RWPE2 (cell line): ENCODE results near the gene HEXIM1.

ENCODE experiments used
- ATAC-seq: fragments of 200-7000 bp; cut with Tn5 transposase; 3 replicates; pipeline ENCODE4 v1.9.1; 2021; ENCODE audit warnings: low read depth
- DNase-seq: peaks from one replicate; pipeline ENCODE4 v3.0.0-alpha.2; 2020; ENCODE audit warnings: low spot score
- H3K27ac ChIP-seq: fragments of 450-650 bp; 2 replicates; pipeline ENCODE4 v1.5.1; 2017; ENCODE audit warnings: mild to moderate bottlenecking; ENCODE audit not compliant: poor library complexity, severe bottlenecking
- H3K27me3 ChIP-seq: fragments of 250-450 bp; sonication (Bioruptor Pico); 2 replicates; pipeline ENCODE4 v1.5.1; 2021; ENCODE audit warnings: mild to moderate bottlenecking, moderate library complexity; ENCODE audit not compliant: insufficient read depth, poor library complexity, severe bottlenecking
- H3K36me3 ChIP-seq: fragments of 250-450 bp; sonication (Bioruptor Pico); 2 replicates; pipeline ENCODE4 v1.5.1; 2020; ENCODE audit warnings: low read depth, mild to moderate bottlenecking, moderate library complexity
- H3K4me1 ChIP-seq: fragments of 250-450 bp; sonication (Bioruptor Pico); 2 replicates; pipeline ENCODE4 v1.5.1; 2021; ENCODE audit warnings: mild to moderate bottlenecking, moderate library complexity; ENCODE audit not compliant: insufficient read depth, poor library complexity, severe bottlenecking
- H3K4me3 ChIP-seq: fragments of 250-450 bp; sonication (Bioruptor Pico); 2 replicates; pipeline ENCODE4 v1.5.1; 2021; ENCODE audit warnings: mild to moderate bottlenecking, moderate library complexity; ENCODE audit not compliant: severe bottlenecking
- H3K9me3 ChIP-seq: fragments of 250-450 bp; sonication (Bioruptor Pico); 2 replicates; pipeline ENCODE4 v1.5.1; 2021; ENCODE audit warnings: mild to moderate bottlenecking, moderate library complexity; ENCODE audit not compliant: severe bottlenecking
- CTCF ChIP-seq: fragments of 450-650 bp; IDR thresholded peaks from one replicate; pipeline ENCODE4 v1.5.1; 2017; ENCODE audit warnings: mild to moderate bottlenecking, moderate library complexity; ENCODE audit not compliant: poor library complexity, severe bottlenecking

Gene HEXIM1

DNA sequence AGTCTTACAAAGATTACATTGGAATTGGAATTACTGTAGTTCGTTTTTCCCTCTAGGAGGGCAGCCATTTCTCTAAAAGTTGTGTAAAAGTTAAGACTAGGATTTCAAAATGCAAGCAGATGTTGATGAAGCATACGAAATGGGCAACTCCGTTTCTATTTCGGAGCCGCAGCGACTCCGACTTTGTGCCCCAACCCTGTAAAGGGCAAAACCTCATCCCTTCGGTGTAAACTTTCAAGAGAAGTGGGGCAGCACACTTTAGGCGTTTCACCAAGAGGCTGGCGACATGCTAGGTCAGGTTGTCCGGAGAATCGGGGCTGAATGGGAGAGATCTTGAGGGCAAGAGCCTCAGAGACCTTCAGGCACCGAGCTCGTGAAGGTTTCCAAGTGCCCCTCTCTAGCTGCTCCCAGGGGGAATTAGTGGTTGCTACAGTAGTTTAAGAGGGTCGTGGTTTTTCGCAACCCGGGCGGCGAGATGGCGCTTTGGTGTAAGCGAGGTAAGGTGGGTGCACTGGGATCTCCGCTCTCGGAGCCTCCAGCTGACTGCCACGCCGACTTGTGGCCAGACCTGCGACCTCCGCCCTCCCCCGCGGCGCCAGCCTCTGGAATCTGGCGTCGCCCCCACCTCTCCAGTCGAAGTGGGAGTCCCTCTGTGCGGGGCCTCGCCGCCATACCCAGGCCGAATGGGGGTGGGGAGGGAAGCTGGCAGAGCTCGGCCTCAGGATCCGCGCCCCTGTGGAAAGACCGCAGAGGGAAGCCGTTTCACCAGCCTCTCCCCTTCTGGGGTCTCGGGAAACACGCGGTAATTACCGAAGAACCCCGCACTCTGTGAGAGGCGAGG, 12.4 kb downstream of the HEXIM1 start:
- H3K27me3 ChIP-seq, result no peaks in the 10 kb centered on the region
- H3K27ac ChIP-seq, result peak overlapping the region; percentile 87
- peaks cover 17% of the 10 kb centered on the region for H3K4me1 ChIP-seq
- H3K36me3 ChIP-seq, result peaks cover 10% of the 10 kb centered on the region
- H3K4me3 ChIP-seq, result peak overlapping the region; percentile 82
- H3K9me3 ChIP-seq, result no peaks in the 10 kb centered on the region
- DNase-seq, result no peak
- ATAC-seq, result peak; percentile 25
- no peak for TF ChIP-seq CTCF

- H3K27ac ChIP-seq, result peak within 1 kb of the TSS; percentile 87
- ATAC-seq, result peak; percentile 94
- no peak for TF ChIP-seq CTCF
These were observed 13.2 kb downstream of the HEXIM1 start, which contains the start of gene HEXIM2 for GRCh38 chr17:45161288-45162024. TSS of gene HEXIM2 (plus strand) at chr17:45161875. CDS start at chr17:45162794, 919 bp downstream.

DNA sequence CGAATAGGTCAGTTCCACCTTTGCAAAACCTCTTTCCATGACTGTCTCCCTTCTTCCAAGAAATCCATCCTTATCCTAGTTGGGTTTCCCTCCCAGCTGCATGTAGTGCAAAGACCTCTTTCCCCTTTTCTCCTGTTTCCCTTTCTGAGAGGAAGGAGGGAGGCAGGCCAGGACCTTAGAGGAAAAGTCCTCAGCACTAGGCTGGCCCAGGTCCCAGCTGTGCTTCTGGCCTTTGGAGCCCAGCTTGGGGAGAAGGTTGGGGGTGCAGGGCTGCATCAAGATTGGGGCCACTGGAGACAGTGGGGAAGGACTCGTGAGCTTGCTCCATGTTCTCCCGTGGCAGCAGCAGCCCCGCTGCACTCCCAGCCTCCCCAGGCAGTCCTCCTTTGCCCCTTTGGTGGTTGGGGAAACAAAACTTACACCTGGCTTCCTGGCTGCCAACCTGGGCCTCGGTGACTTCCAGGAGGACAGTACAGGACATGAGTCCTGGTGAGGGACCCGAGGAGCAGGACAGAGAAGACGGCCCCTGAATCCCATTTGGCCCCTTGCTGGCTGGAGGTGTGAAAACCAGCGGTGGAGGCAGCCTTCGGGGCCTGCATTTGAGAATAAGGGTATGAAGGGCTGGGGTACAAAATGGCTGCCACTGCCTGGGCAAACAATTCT, 13.9 kb downstream of the HEXIM1 start:
- Histone ChIP-seq H3K4me3 (peak overlapping the region; percentile 19), H3K27me3 (no peaks in the 10 kb centered on the region), H3K27ac (peak overlapping the region; percentile 87), H3K36me3 (peaks cover 10% of the 10 kb centered on the region), H3K9me3 (no peaks in the 10 kb centered on the region), H3K4me1 (peaks cover 17% of the 10 kb centered on the region)
- DNase-seq (no peak), ATAC-seq (no peak)
- no peak for TF ChIP-seq CTCF

More at GRCh38 chr17:45161288-45162024, 13.2 kb downstream of the HEXIM1 start, which contains the start of gene HEXIM2:
- peak; percentile 97 for DNase-seq
- peaks cover 17% of the 10 kb centered on the region for H3K4me1 ChIP-seq
- H3K36me3 ChIP-seq, result peaks cover 10% of the 10 kb centered on the region
- H3K4me3 ChIP-seq, result peak within 1 kb of the TSS; percentile 82
- no peaks in the 10 kb centered on the region for H3K27me3 ChIP-seq
- no peaks in the 10 kb centered on the region for H3K9me3 ChIP-seq

- H3K27me3 ChIP-seq, result no peaks in the 10 kb centered on the region
- DNase-seq, result no peak
- H3K4me3 ChIP-seq, result no peak overlapping the region
- H3K27ac ChIP-seq, result no peak overlapping the region
- no peak for TF ChIP-seq CTCF
- ATAC-seq, result no peak
- peaks cover 4% of the 10 kb centered on the region for H3K4me1 ChIP-seq
- H3K36me3 ChIP-seq, result peaks cover 9% of the 10 kb centered on the region
- H3K9me3 ChIP-seq, result no peaks in the 10 kb centered on the region
These were observed 16.5 kb downstream of the HEXIM1 start for GRCh38 chr17:45164734-45165269.
